H1 (cell line): ENCODE results near the gene PLEKHG2. TPM values are rescaled to one million over a fixed set of nuclear protein-coding genes. Genes with fewer than 3 reads are reported as not detected.

Experiments used
- BACH1 ChIP-seq: IDR thresholded peaks from 2 replicates; pipeline ENCODE4 v1.6.1; 2012; ENCODE audit warnings: low read length, improper control_type of control experiment
- CBX5 ChIP-seq: fragments of 300-800, 300-1000 bp; sonication (generic); IDR thresholded peaks from 2 replicates; pipeline ENCODE4 v1.7.1; 2016; ENCODE audit warnings: antibody characterized with exemption, low read length, low read depth
- CBX8 ChIP-seq: fragments of 300-800, 300-1000 bp; sonication (generic); IDR thresholded peaks from 2 replicates; pipeline ENCODE4 v1.7.1; 2016; ENCODE audit warnings: low read depth, low read length, borderline replicate concordance
- CHD1 ChIP-seq: IDR thresholded peaks from 2 replicates; pipeline ENCODE4 v1.6.1; 2012; ENCODE audit warnings: low read depth, low read length, improper control_type of control experiment
- CTBP2 ChIP-seq: IDR thresholded peaks from 2 replicates; pipeline ENCODE4 v1.7.0; 2011; ENCODE audit warnings: borderline replicate concordance, mild to moderate bottlenecking, moderate library complexity, mixed read lengths, low read length; ENCODE audit not compliant: insufficient read depth, insufficient read length
- POLR2A ChIP-seq, 2 experiments: IDR thresholded peaks; 1 replicate in 1 of 2; 2 replicates in 1 of 2; pipeline ENCODE4 v1.6.1; 2011; ENCODE audit warnings: low read depth in 2 of 2, low read length in 2 of 2, mild to moderate bottlenecking in 2 of 2; ENCODE audit errors: control extremely low read depth in 1 of 2
- POLR2AphosphoS5 ChIP-seq: IDR thresholded peaks from 2 replicates; pipeline ENCODE4 v1.6.1; 2011; ENCODE audit warnings: low read depth, low read length
- SIN3A ChIP-seq, 2 experiments: IDR thresholded peaks in 1 of 2; conservative IDR thresholded peaks in 1 of 2; 2 replicates each; pipeline ENCODE4 v1.6.1; 2011 to 2012; ENCODE audit warnings: low read length in 2 of 2, improper control_type of control experiment in 1 of 2, low read depth in 1 of 2, mild to moderate bottlenecking in 1 of 2
- polyA plus RNA-seq, 7 experiments: library from polyadenylated mRNA; depleted of rRNA in 3 of 7; stranded (reverse) in 5 of 7; unstranded in 2 of 7; fragments of >200 nt in 5 of 7; fragments of 200-250 nt in 2 of 7; gene quantifications; 1 replicate in 5 of 7; 2 replicates in 1 of 7; 4 replicates in 1 of 7; pipeline versions ENCODE4 v1.2.1 to v1.2.3, GENCODE V29; 2011 to 2013; ENCODE audit warnings: missing spikeins in 2 of 7, mixed read lengths in 2 of 7
- total RNA-seq: library from RNA; stranded (reverse); fragmentation: NEBNext Ultra II Directional; extraction: Animal tissue kit (Norgen Biotek cat#: 25700); gene quantifications from 2 replicates; pipeline ENCODE4 v1.2.1, GENCODE V29; 2021

Gene PLEKHG2
- total and polyA plus RNA-seq, 2 of the 8 experiments (the other 6 are each of a cell fraction or from before 2014, with no cell fraction given) = 16.9 to 65.7 TPM

DNA sequence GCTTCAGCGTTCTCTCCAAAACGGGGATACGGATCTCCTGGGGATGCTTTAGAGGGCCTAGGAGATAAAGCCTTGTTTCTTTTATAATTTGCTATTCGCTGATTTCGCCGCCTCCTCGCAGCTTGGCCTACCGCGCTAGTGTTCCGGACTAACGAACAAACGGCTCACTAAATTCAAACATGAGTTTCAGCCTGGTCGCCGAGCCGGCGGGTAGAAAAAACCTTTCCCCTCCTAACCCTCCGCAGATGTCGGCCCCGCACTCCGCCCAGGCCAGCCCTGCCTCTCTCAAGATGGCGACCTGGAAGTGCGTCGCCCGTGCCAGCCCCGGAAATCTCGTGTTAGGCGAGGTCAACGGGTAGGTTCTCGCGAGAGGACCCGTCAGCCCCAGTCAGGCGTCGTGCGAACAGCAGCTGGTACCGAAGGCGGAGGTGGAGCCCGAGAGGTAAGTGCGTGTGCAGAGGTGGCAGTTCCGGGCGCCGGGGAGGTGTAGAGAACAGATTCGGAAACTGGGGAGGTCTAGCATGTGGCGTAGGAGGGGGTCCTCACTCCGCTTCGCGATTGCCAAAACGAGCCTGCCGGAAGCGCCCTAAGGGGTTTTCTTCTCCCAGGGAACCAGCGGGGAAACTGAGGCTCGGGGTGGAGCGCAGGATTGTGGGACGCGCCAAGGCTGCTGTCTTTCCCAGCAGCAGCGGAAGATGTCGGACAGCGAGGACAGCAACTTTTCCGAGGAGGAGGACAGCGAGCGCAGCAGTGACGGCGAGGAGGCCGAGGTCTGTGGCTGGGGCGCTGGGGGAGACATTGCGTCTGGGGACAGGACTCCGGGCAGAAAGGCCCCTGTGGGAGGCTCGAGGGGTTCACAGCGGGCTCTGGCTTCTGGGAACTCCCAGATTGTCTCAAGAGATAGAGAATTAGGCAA, 33.0 kb downstream of the PLEKHG2 start, which contains the start of gene SUPT5H (continued):
- TF ChIP-seq CHD1 = 0 out of 2 replicates have a peak, but pooled peaks have one; percentile 49
- no peak for TF ChIP-seq CBX8
- TF ChIP-seq BACH1 = no peak
- TF ChIP-seq POLR2A (IDR thresholded peaks at IDR 0.05; ENCODE audit: control extremely low read depth in 1 of 2, low read depth in 2 of 2, low read length in 2 of 2) = peak; percentile 87 to 89
- no peak for TF ChIP-seq CTBP2
- TF ChIP-seq CBX5 = no peak
- peak; percentile 92 for TF ChIP-seq POLR2AphosphoS5
- TF ChIP-seq SIN3A (conservative IDR thresholded peaks at IDR 0.05 in 1 of 2, IDR thresholded peaks at IDR 0.05 in 1 of 2; ENCODE audit: low read depth in 1 of 2, low read length in 2 of 2) = peak; percentile 79 to 84
